PC-9 (cell line): ENCODE data around the gene KIAA0513. TPM values are rescaled to one million over a fixed set of nuclear protein-coding genes. Genes with fewer than 3 reads are reported as not detected.

Source experiments
- BruUV-seq: library from RNA; stranded (reverse); fragments of 400-500 nt; replicated peaks from 2 replicates; lab custom pipeline; 2021; lab: Mats Ljungman, UMichigan
- CTCF ChIA-PET: fragments of 300-600 bp; sonication (Branson Sonifier 250); formaldehyde crosslinking; loops from one replicate; lab custom pipeline; 2022; ENCODE audit warnings: antibody characterized with exemption; lab: Charles Lee
- POLR2A ChIA-PET: fragments of 300-600 bp; sonication (Branson Sonifier 250); formaldehyde crosslinking; loops from one replicate; lab custom pipeline; 2022; ENCODE audit warnings: antibody characterized with exemption; ENCODE audit not compliant: unreplicated experiment; lab: Charles Lee
- DNase-seq, 2 experiments: peaks; one replicate each; pipeline versions ENCODE4 v3.0.0 to v3.0.0-alpha.2; 2015 to 2022; ENCODE audit warnings: mixed read lengths in 1 of 2
- H2AFZ ChIP-seq: fragments of 200-600 bp; sonication (generic); 2 replicates; pipeline ENCODE4 v1.8.1; 2017; ENCODE audit warnings: antibody characterized with exemption
- H3F3A ChIP-seq: fragments of 200-600 bp; sonication (generic); 2 replicates; pipeline ENCODE4 v1.8.1; 2017; ENCODE audit warnings: antibody characterized with exemption, mild to moderate bottlenecking, low read depth; ENCODE audit not compliant: insufficient read depth
- H3K27ac ChIP-seq: fragments of 200-600 bp; sonication (generic); 2 replicates; pipeline ENCODE4 v1.6.1; 2016; ENCODE audit warnings: mixed run types
- H3K27me3 ChIP-seq: fragments of 200-600 bp; sonication (generic); 2 replicates; pipeline ENCODE4 v1.6.1; 2016; ENCODE audit warnings: low read depth, mixed run types; ENCODE audit not compliant: insufficient read depth
- H3K36me3 ChIP-seq: fragments of 200-600 bp; sonication (generic); 2 replicates; pipeline ENCODE4 v1.6.1; 2016; ENCODE audit warnings: low read depth, mixed run types
- H3K4me1 ChIP-seq: fragments of 200-600 bp; sonication (generic); replicated peaks from 2 replicates; pipeline ENCODE4 v1.6.1; 2016; ENCODE audit warnings: mixed run types; ENCODE audit not compliant: insufficient read depth
- H3K4me2 ChIP-seq: fragments of 200-600 bp; sonication (generic); 2 replicates; pipeline ENCODE4 v1.6.1; 2017; ENCODE audit warnings: mixed run types
- H3K4me3 ChIP-seq: fragments of 200-600 bp; sonication (generic); 2 replicates; pipeline ENCODE4 v1.6.1; 2016; ENCODE audit warnings: mixed run types
- H3K79me2 ChIP-seq: fragments of 200-600 bp; sonication (generic); 2 replicates; pipeline ENCODE4 v1.6.1; 2017; ENCODE audit warnings: low read depth, mixed run types
- H3K9me2 ChIP-seq: fragments of 200-600 bp; sonication (generic); 2 replicates; pipeline ENCODE4 v1.8.1; 2017; ENCODE audit warnings: mild to moderate bottlenecking; ENCODE audit not compliant: insufficient read depth
- H3K9me3 ChIP-seq: fragments of 200-600 bp; sonication (generic); 2 replicates; pipeline ENCODE4 v1.8.1; 2016; ENCODE audit warnings: low read depth; ENCODE audit not compliant: insufficient read depth
- H4K20me1 ChIP-seq: fragments of 200-600 bp; sonication (generic); 2 replicates; pipeline ENCODE4 v1.8.1; 2017; ENCODE audit not compliant: insufficient read depth
- EZH2 ChIP-seq: fragments of 200-600 bp; sonication (generic); IDR thresholded peaks from 2 replicates; pipeline ENCODE4 v1.8.0; 2017; ENCODE audit warnings: antibody characterized with exemption, low read depth
- intact Hi-C: fragments of 100-400 bp; cut with micrococcal nuclease; formaldehyde crosslinking; loops from one replicate; pipeline ENCODE4 v1.10.0; 2022; ENCODE audit not compliant: unreplicated experiment
- total RNA-seq: library from RNA; stranded (reverse); gene quantifications from 2 replicates; pipeline ENCODE4 v1.2.3, GENCODE V29; 2021
- TF ChIP-seq, protein P1 (sequence below): fragments of 200-600 bp; sonication (generic); conservative IDR thresholded peaks from 2 replicates; pipeline ENCODE4 v1.6.1; 2017; ENCODE audit warnings: mixed run types, antibody characterized with exemption, mild to moderate bottlenecking, moderate library complexity

Gene KIAA0513
- total RNA-seq, 1 experiment from 2014 or later, result 4.3 TPM

DNA sequence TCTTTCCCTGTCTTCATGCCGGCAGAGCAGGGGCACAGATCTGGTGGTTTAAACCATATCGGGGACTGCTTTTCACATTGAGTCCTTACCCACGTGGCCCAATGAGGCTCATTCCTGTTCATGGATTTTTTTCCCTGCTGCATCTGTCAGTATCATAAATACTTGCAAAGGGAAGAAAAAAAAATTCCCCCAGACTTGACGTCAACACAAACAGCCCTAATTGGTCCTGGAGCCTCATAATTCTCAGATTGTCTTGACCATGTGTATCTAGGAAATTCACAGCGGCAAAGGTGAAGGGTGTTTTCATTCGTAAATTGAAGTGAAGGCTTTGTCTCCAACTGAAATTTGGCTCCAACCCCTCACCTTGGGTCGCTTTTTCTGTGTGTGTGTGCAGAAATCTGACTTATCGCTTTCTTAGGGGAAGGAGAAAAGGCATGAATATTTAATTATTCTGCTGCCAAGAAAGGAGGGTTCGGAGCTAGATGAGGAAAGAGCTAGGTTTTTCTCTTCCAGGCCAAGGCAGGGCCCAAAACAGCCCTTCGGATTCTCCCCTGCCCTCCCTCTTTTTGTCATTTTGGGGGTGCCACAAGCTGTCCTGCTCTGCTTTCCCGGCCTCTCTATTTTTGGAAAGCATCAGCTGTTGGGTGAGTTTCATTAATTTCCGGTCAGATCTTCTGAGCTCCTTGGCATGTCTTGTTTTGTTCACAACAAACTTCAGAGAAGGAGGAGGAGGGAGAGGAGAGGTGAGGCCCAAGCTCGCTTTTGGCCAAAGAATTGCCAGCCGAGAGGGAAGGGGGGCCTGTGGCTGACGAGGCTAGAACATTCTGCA, 102.5 kb downstream of the KIAA0513 start:
- Histone ChIP-seq H3K36me3 (no peaks in the 10 kb centered on the region), H2AFZ (no peak overlapping the region), H4K20me1 (no peaks in the 10 kb centered on the region; the same call in 1 of the 2 replicates), H3K9me2 (no peaks in the 10 kb centered on the region), H3K27ac (no peak overlapping the region), H3K79me2 (no peaks in the 10 kb centered on the region), H3K4me1 (no peaks in the 10 kb centered on the region), H3K9me3 (no peaks in the 10 kb centered on the region), H3F3A (0 out of 2 replicates have a peak, but pooled peaks cover 6% of the 10 kb centered on the region), H3K27me3 (no peaks in the 10 kb centered on the region), H3K4me2 (no peak overlapping the region), H3K4me3 (no peak overlapping the region)
- intact Hi-C loops, result no loop called here
- ChIA-PET POLR2A (no interaction called here), CTCF (interaction anchor here (1.2 kb wide), 1 partner anchor 15 kb away, joined by 4 read pairs; no protein-coding TSS in a partner anchor)
- no TSS peak for BruUV-seq
- no peak for TF ChIP-seq EZH2
- TF ChIP-seq, protein P1, sequence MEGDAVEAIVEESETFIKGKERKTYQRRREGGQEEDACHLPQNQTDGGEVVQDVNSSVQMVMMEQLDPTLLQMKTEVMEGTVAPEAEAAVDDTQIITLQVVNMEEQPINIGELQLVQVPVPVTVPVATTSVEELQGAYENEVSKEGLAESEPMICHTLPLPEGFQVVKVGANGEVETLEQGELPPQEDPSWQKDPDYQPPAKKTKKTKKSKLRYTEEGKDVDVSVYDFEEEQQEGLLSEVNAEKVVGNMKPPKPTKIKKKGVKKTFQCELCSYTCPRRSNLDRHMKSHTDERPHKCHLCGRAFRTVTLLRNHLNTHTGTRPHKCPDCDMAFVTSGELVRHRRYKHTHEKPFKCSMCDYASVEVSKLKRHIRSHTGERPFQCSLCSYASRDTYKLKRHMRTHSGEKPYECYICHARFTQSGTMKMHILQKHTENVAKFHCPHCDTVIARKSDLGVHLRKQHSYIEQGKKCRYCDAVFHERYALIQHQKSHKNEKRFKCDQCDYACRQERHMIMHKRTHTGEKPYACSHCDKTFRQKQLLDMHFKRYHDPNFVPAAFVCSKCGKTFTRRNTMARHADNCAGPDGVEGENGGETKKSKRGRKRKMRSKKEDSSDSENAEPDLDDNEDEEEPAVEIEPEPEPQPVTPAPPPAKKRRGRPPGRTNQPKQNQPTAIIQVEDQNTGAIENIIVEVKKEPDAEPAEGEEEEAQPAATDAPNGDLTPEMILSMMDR, result no peak
- DNase-seq, result no peak

DNA sequence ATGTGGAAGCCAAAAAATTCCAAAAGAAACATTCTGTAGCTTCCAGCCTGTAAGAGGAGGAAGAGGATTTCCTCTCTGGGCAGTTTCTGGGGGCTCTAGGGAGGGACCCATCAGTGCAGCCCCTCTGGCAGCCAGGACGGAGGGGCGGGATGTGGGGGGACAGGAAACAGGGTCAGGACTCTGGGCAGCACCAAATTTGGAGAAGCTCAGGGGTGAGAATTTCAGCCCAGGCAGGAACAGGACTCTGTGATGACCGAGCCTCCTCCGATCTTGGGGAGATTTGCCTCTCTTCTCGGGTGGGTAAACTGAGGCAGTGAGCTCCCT, 103.1 kb downstream of the KIAA0513 start:
- BruUV-seq, result no TSS peak
- Histone ChIP-seq H3K9me2 (no peaks in the 10 kb centered on the region), H2AFZ (no peak overlapping the region), H3F3A (0 out of 2 replicates have a peak, but pooled peaks cover 2% of the 10 kb centered on the region), H3K4me1 (no peaks in the 10 kb centered on the region), H3K9me3 (no peaks in the 10 kb centered on the region), H3K27me3 (no peaks in the 10 kb centered on the region), H3K79me2 (no peaks in the 10 kb centered on the region), H4K20me1 (no peaks in the 10 kb centered on the region; the same call in 1 of the 2 replicates), H3K4me3 (no peak overlapping the region), H3K4me2 (no peak overlapping the region), H3K36me3 (no peaks in the 10 kb centered on the region), H3K27ac (no peak overlapping the region)
- ChIA-PET CTCF (interaction anchor here (1.2 kb wide), 1 partner anchor 16 kb away, joined by 4 read pairs; no protein-coding TSS in a partner anchor), POLR2A (no interaction called here)
- no peak for TF ChIP-seq EZH2
- TF ChIP-seq, protein P1, result no peak
- DNase-seq, result no peak
- intact Hi-C loops, result no loop called here

DNA sequence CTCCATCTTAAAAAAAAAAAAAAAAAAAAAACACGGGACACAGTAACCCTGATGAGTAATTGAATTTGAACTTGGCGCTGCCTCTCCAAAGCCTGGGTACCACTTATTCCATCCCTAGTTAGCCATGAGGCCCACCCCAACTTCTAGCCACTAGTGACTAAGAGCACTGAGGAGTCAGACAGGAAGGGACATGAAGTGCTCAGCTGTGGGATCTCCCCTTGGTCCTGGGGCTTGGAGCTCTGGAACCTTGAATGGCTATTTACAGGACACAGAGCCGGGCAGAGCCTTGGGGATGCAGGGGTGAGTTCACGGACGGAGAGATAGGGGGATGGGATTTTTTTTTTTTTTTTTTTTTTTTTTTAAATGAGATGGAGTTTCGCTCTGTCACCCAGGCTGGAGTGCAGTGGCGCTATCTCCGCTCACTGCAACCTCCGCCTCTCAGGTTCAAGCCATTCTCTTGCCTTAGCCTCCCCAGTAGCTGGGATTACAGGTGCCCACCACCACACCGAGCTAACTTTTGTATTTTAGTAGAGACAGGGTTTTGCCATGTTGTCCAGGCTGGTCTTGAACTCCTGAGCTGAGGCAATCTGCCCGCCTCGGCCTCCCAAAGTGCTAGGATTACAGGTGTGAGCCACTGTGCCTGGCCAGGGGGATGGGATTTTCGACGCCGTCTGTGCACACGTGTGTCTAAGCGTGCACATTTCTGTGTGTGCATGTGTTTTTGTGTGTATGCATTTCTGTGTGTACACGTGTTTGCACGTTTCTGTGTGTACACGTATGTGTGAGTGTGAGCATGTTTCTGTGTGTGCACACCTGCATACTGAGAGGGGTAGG, 105.1 kb downstream of the KIAA0513 start:
- Histone ChIP-seq H3K36me3 (no peaks in the 10 kb centered on the region), H3K4me3 (no peak overlapping the region), H2AFZ (no peak overlapping the region), H3K27me3 (peaks cover 7% of the 10 kb centered on the region; the same call in 1 of the 2 replicates), H3K4me1 (0 out of 2 replicates have a peak, but pooled peaks cover 5% of the 10 kb centered on the region), H3K9me2 (no peaks in the 10 kb centered on the region), H3F3A (no peaks in the 10 kb centered on the region; the same call in 1 of the 2 replicates), H3K79me2 (no peaks in the 10 kb centered on the region), H3K27ac (no peak overlapping the region), H3K9me3 (no peaks in the 10 kb centered on the region), H4K20me1 (no peaks in the 10 kb centered on the region), H3K4me2 (no peak overlapping the region)
- intact Hi-C loops, result no loop called here
- DNase-seq, result no peak
- BruUV-seq, result no TSS peak
- TF ChIP-seq EZH2, result no peak
- POLR2A ChIA-PET, result no interaction called here
- CTCF ChIA-PET, result no interaction called here
